ENCODE measurements around the gene MSL3. TPM values are rescaled to one million over a fixed set of nuclear protein-coding genes. Genes with fewer than 3 reads are reported as not detected.

Gene MSL3
- total and polyA plus RNA-seq, 4 experiments from 2014 or later = 62.6 to 140 (median 101) TPM

GRCh38 chrX:11770320-11770719 lies 12.3 kb downstream of the MSL3 start:
- Histone ChIP-seq H3K9me3 (ENCODE audit: control insufficient read depth in 1 of 2, low read length in 2 of 2) (no peaks in the 10 kb centered on the region), H3K4me1 (ENCODE audit: insufficient read depth, low read length) (peaks cover 37% of the 10 kb centered on the region), H3K36me3 (ENCODE audit: insufficient read depth, low read length) (peaks cover 16% of the 10 kb centered on the region), H3K4me3 (ENCODE audit: low read length in 2 of 2) (no peak overlapping the region), H3K27ac (ENCODE audit: low read depth, low read length) (no peak overlapping the region), H3K27me3 (ENCODE audit: insufficient read depth, low read length) (no peaks in the 10 kb centered on the region)
- Mint-ChIP-seq H3K27me3 (no peaks in the 10 kb centered on the region), H3K4me1 (peaks cover 17 to 36% (median 28%) of the 10 kb centered on the region in 4 donors), H3K36me3 (peaks cover 35 to 53% of the 10 kb centered on the region in 2 donors), H3K27ac (peak overlapping the region; percentile 54 to 91 (median 82)), H3K9me3 (no peaks in the 10 kb centered on the region), H3K4me3 (no peak overlapping the region)
- ChIA-PET CTCF (ENCODE audit: partially characterized antibody) (interaction anchor here (1.0 to 5.2 kb wide), 6 partner anchors 9 to 239 kb away, joined by 3 to 31 read pairs (median 8); partner anchors contain the start of gene MSL3), POLR2A (ENCODE audit: partially characterized antibody) (interaction anchor here (1.0 to 7.0 kb wide), 2 partner anchors 8 to 13 kb away, joined by 5 to 40 read pairs; partner anchors contain the start of gene MSL3)
- intact Hi-C loops (cut with micrococcal nuclease) = loop anchor here (1.0 to 5.0 kb wide), 4 partner anchors 12 to 658 kb away; partner anchors contain the start of genes HCCS and MSL3
- DNase-seq = peak; percentile 65 to 70 (median 69)

- no peak overlapping the region for H3K4me3 ChIP-seq (ENCODE audit: low read length in 2 of 2)
- H3K27ac ChIP-seq (ENCODE audit: low read depth, low read length) = no peak overlapping the region
- CTCF ChIA-PET (ENCODE audit: partially characterized antibody) = interaction anchor here (2.2 kb wide), 1 partner anchor 10 kb away, joined by 11 read pairs; no protein-coding TSS in a partner anchor
- no peaks in the 10 kb centered on the region for H3K9me3 Mint-ChIP-seq
- intact Hi-C loops (cut with micrococcal nuclease) = no loop called here
- H3K27me3 Mint-ChIP-seq = no peaks in the 10 kb centered on the region
- no peak overlapping the region for H3K4me3 Mint-ChIP-seq
- no peak for DNase-seq
- H3K36me3 ChIP-seq (ENCODE audit: insufficient read depth, low read length) = peaks cover 12% of the 10 kb centered on the region
- H3K9me3 ChIP-seq (ENCODE audit: control insufficient read depth in 1 of 2, low read length in 2 of 2) = no peaks in the 10 kb centered on the region
- POLR2A ChIA-PET (ENCODE audit: partially characterized antibody) = no interaction called here
- peak overlapping the region in 1 of 7 donors; percentile 27 for H3K27ac Mint-ChIP-seq
- no peaks in the 10 kb centered on the region for H3K4me1 ChIP-seq (ENCODE audit: insufficient read depth, low read length)
- H3K4me1 Mint-ChIP-seq = peaks cover 0 to 2% (median under 1%) of the 10 kb centered on the region in 4 donors
- peaks cover 34 to 57% of the 10 kb centered on the region in 2 donors for H3K36me3 Mint-ChIP-seq
- H3K27me3 ChIP-seq (ENCODE audit: insufficient read depth, low read length) = no peaks in the 10 kb centered on the region
Measured at GRCh38 chrX:11778230-11778629, 20.2 kb downstream of the MSL3 start.

- Histone ChIP-seq H3K27ac (ENCODE audit: low read depth, low read length) (no peak overlapping the region), H3K36me3 (ENCODE audit: insufficient read depth, low read length) (peaks cover 2% of the 10 kb centered on the region), H3K9me3 (ENCODE audit: control insufficient read depth in 1 of 2, low read length in 2 of 2) (no peaks in the 10 kb centered on the region), H3K27me3 (ENCODE audit: insufficient read depth, low read length) (no peaks in the 10 kb centered on the region), H3K4me1 (ENCODE audit: insufficient read depth, low read length) (no peaks in the 10 kb centered on the region), H3K4me3 (ENCODE audit: low read length in 2 of 2) (no peak overlapping the region)
- peaks cover 16 to 35% of the 10 kb centered on the region in 2 donors for H3K36me3 Mint-ChIP-seq
- H3K27ac Mint-ChIP-seq = no peak overlapping the region
- no peak for DNase-seq
- H3K9me3 Mint-ChIP-seq = no peaks in the 10 kb centered on the region
- ChIA-PET POLR2A (ENCODE audit: partially characterized antibody) (no interaction called here), CTCF (ENCODE audit: partially characterized antibody) (no interaction called here)
- no peaks in the 10 kb centered on the region for H3K27me3 Mint-ChIP-seq
- intact Hi-C loops (cut with micrococcal nuclease) = loop anchor here (10.0 kb wide), 1 partner anchor 1014 kb away; the partner anchor contains the start of gene PRPS2
- no peaks in the 10 kb centered on the region for H3K4me1 Mint-ChIP-seq
- H3K4me3 Mint-ChIP-seq = no peak overlapping the region
Measured at GRCh38 chrX:11781133-11781532, 23.1 kb downstream of the MSL3 start.

- no peak for DNase-seq
- H3K27me3 Mint-ChIP-seq = no peaks in the 10 kb centered on the region
- no peaks in the 10 kb centered on the region for H3K27me3 ChIP-seq (ENCODE audit: insufficient read depth, low read length)
- H3K27ac Mint-ChIP-seq = no peak overlapping the region
- intact Hi-C loops (cut with micrococcal nuclease) = loop anchor here (10.0 kb wide), 1 partner anchor 1013 kb away; the partner anchor contains the start of gene PRPS2
- H3K9me3 Mint-ChIP-seq = no peaks in the 10 kb centered on the region
- H3K36me3 ChIP-seq (ENCODE audit: insufficient read depth, low read length) = no peaks in the 10 kb centered on the region
- no peak overlapping the region for H3K27ac ChIP-seq (ENCODE audit: low read depth, low read length)
- H3K9me3 ChIP-seq (ENCODE audit: control insufficient read depth in 1 of 2, low read length in 2 of 2) = no peaks in the 10 kb centered on the region
- H3K4me3 ChIP-seq (ENCODE audit: low read length in 2 of 2) = no peak overlapping the region
- POLR2A ChIA-PET (ENCODE audit: partially characterized antibody) = no interaction called here
- CTCF ChIA-PET (ENCODE audit: partially characterized antibody) = no interaction called here
- peaks cover 1 to 2% (median 2%) of the 10 kb centered on the region in 4 donors for H3K4me1 Mint-ChIP-seq
- H3K4me1 ChIP-seq (ENCODE audit: insufficient read depth, low read length) = peaks cover 4% of the 10 kb centered on the region
- H3K36me3 Mint-ChIP-seq = peaks cover 12 to 30% of the 10 kb centered on the region in 2 donors
- no peak overlapping the region for H3K4me3 Mint-ChIP-seq
Measured at GRCh38 chrX:11781734-11782370, 23.8 kb downstream of the MSL3 start.

- H3K4me1 Mint-ChIP-seq = peaks cover 2 to 14% (median 6%) of the 10 kb centered on the region in 4 donors
- no peak for DNase-seq
- POLR2A ChIA-PET (ENCODE audit: partially characterized antibody) = no interaction called here
- H3K4me3 Mint-ChIP-seq = no peak overlapping the region
- no peaks in the 10 kb centered on the region for H3K27me3 ChIP-seq (ENCODE audit: insufficient read depth, low read length)
- H3K36me3 Mint-ChIP-seq = peaks cover 2 to 15% of the 10 kb centered on the region in 2 donors
- no peaks in the 10 kb centered on the region for H3K36me3 ChIP-seq (ENCODE audit: insufficient read depth, low read length)
- H3K9me3 Mint-ChIP-seq = no peaks in the 10 kb centered on the region
- H3K27ac Mint-ChIP-seq = no peak overlapping the region
- H3K4me1 ChIP-seq (ENCODE audit: insufficient read depth, low read length) = peaks cover 5% of the 10 kb centered on the region
- H3K4me3 ChIP-seq (ENCODE audit: low read length in 2 of 2) = no peak overlapping the region
- no peak overlapping the region for H3K27ac ChIP-seq (ENCODE audit: low read depth, low read length)
- intact Hi-C loops (cut with micrococcal nuclease) = loop anchor here (10.0 kb wide), 1 partner anchor 1010 kb away; the partner anchor contains the start of gene PRPS2
- no peaks in the 10 kb centered on the region for H3K9me3 ChIP-seq (ENCODE audit: control insufficient read depth in 1 of 2, low read length in 2 of 2)
- H3K27me3 Mint-ChIP-seq = no peaks in the 10 kb centered on the region
- CTCF ChIA-PET (ENCODE audit: partially characterized antibody) = no interaction called here
Measured at GRCh38 chrX:11784543-11784942, 26.5 kb downstream of the MSL3 start.

- Histone ChIP-seq H3K27me3 (ENCODE audit: insufficient read depth, low read length) (no peaks in the 10 kb centered on the region), H3K36me3 (ENCODE audit: insufficient read depth, low read length) (no peaks in the 10 kb centered on the region), H3K4me3 (ENCODE audit: low read length in 2 of 2) (no peak overlapping the region), H3K27ac (ENCODE audit: low read depth, low read length) (no peak overlapping the region), H3K4me1 (ENCODE audit: insufficient read depth, low read length) (peaks cover 5% of the 10 kb centered on the region), H3K9me3 (ENCODE audit: control insufficient read depth in 1 of 2, low read length in 2 of 2) (no peaks in the 10 kb centered on the region)
- Mint-ChIP-seq H3K27ac (peak overlapping the region in 1 of 7 donors; percentile 1), H3K4me3 (peak overlapping the region in 6 of 8 donors; percentile 7 to 79 (median 74)), H3K27me3 (no peaks in the 10 kb centered on the region), H3K9me3 (no peaks in the 10 kb centered on the region), H3K36me3 (peaks cover 0 to 8% of the 10 kb centered on the region in 2 donors), H3K4me1 (peaks cover 2 to 23% (median 6%) of the 10 kb centered on the region in 4 donors)
- ChIA-PET POLR2A (ENCODE audit: partially characterized antibody) (interaction anchor here (1.2 kb wide), 1 partner anchor 28 kb away, joined by 4 read pairs; no protein-coding TSS in a partner anchor), CTCF (ENCODE audit: partially characterized antibody) (interaction anchor here (0.8 to 2.5 kb wide), 16 partner anchors 8 to 915 kb away, joined by 3 to 11 read pairs (median 6); no protein-coding TSS in a partner anchor)
- intact Hi-C loops (cut with micrococcal nuclease) = loop anchor here (1.0 to 10.0 kb wide), 2 partner anchors 121 to 1008 kb away; partner anchors contain the start of gene PRPS2
- no peak for DNase-seq
Measured at GRCh38 chrX:11786862-11787261, 28.8 kb downstream of the MSL3 start.

GRCh38 chrX:11787564-11787963 lies 29.5 kb downstream of the MSL3 start:
- H3K4me3 Mint-ChIP-seq = peak overlapping the region; percentile 55 to 79 (median 71)
- intact Hi-C loops (cut with micrococcal nuclease) = loop anchor here (1.0 to 10.0 kb wide), 2 partner anchors 121 to 1007 kb away; partner anchors contain the start of gene PRPS2
- Histone ChIP-seq H3K27ac (ENCODE audit: low read depth, low read length) (no peak overlapping the region), H3K36me3 (ENCODE audit: insufficient read depth, low read length) (no peaks in the 10 kb centered on the region), H3K4me3 (ENCODE audit: low read length in 2 of 2) (no peak overlapping the region), H3K4me1 (ENCODE audit: insufficient read depth, low read length) (peaks cover 12% of the 10 kb centered on the region), H3K9me3 (ENCODE audit: control insufficient read depth in 1 of 2, low read length in 2 of 2) (no peaks in the 10 kb centered on the region), H3K27me3 (ENCODE audit: insufficient read depth, low read length) (no peaks in the 10 kb centered on the region)
- H3K36me3 Mint-ChIP-seq = peaks cover 0 to 3% of the 10 kb centered on the region in 2 donors
- DNase-seq = peak; percentile 54 to 62 (median 57)
- no peaks in the 10 kb centered on the region for H3K9me3 Mint-ChIP-seq
- no peaks in the 10 kb centered on the region for H3K27me3 Mint-ChIP-seq
- CTCF ChIA-PET (ENCODE audit: partially characterized antibody) = interaction anchor here (0.6 to 2.5 kb wide), 18 partner anchors 9 to 914 kb away, joined by 3 to 11 read pairs (median 6); no protein-coding TSS in a partner anchor
- H3K27ac Mint-ChIP-seq = peak overlapping the region in 3 of 7 donors; percentile 19 to 46 (median 22)
- POLR2A ChIA-PET (ENCODE audit: partially characterized antibody) = interaction anchor here (1.2 kb wide), 1 partner anchor 28 kb away, joined by 4 read pairs; no protein-coding TSS in a partner anchor
- peaks cover 5 to 28% (median 9%) of the 10 kb centered on the region in 4 donors for H3K4me1 Mint-ChIP-seq
